Brain pericyte (primary cell): Measurements from ENCODE around the gene STXBP6.
"Not testable (repeated sequence)": the region's sequence is repeated elsewhere in the genome, so short reads cannot be mapped to it uniquely, and the experiment has no call there.

Experiments used
- DNase-seq: peaks from one replicate; pipeline ENCODE4 v3.0.0-alpha.2; 2012; ENCODE audit warnings: low read depth, low spot score

Gene STXBP6

GRCh38 chr14:24803426-24803825 lies 246.5 kb downstream of the STXBP6 start:
- DNase-seq = not testable (repeated sequence)

- no peak for DNase-seq
Observed at GRCh38 chr14:24802236-24802635, 247.7 kb downstream of the STXBP6 start.

DNA sequence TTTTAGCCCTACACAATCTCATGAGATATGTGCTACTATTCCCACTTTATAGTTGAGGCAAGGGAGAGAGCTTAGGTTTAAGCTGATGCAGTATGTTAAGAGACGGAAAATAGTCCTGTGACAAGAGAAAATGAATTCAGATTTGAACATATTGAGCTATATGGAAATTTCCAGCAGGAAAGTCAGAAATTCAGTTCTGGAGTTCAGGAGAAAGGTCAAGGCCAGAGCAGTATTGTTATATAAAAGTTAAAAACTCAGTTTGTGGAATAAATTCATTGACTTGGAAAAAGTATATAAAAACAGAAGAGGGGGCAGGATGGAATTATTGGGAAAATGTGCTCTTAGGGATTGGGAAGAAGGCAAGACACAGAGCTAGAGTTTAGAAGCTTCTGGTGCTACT lies 248.9 kb downstream of the STXBP6 start:
- DNase-seq = no peak

GRCh38 chr14:24798911-24799462 lies 251.0 kb downstream of the STXBP6 start:
- DNase-seq = no peak

- no peak for DNase-seq
Observed at GRCh38 chr14:24795406-24795805, 254.5 kb downstream of the STXBP6 start.

DNA sequence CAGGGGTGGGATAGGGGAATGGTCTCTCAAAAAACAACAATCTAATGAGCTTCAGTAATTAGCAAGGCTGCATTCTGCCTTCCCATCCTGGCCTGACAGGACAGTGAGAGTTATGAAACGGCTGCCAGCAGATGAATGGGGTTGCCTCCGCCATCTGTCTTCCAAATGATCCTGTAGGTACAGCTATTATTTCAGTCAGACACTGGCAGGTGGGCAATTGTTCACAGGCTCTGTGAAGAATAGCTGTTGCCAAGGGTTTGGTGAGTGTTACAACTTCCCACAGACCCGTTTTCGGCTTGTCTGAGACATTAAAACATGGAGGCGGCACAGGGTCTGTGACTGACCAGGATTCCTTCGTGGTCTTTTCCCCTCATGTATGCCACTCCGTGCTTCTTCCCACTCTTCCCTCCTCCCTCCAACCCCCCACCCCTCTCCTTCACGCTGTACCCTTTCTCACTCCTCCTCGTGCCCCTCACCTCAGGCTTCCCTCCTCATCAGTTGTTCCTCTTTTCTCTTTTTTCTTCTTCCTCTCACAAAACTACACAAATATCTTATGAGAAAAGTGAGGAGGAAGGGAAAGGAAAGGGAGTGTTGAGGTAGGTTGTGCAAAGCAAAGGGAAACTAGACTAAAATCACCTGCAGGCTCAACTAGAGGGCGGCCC lies 255.2 kb downstream of the STXBP6 start:
- DNase-seq = no peak

DNA sequence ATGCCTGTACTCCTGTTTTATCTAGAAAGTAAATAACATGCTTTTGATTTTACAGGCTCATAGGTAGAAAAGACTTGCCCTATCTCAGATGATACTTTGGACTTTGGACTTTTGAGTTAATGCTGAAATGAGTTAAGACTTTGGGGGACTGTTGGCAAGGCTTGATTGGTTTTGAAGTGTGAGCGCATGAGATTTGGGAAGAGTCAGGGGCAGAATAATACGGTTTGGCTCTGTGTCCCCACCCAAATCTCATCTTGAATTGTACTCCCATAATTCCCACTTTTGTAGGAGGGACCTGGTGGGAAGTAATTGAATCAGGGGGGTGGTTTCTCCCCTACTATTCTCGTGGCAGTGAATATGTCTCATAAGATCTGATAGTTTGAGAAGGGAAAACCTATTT lies 259.8 kb downstream of the STXBP6 start:
- DNase-seq = no peak

- DNase-seq = no peak
Observed at GRCh38 chr14:24789378-24789884, 260.5 kb downstream of the STXBP6 start.

GRCh38 chr14:24785698-24786097 lies 264.2 kb downstream of the STXBP6 start:
- no peak for DNase-seq

DNA sequence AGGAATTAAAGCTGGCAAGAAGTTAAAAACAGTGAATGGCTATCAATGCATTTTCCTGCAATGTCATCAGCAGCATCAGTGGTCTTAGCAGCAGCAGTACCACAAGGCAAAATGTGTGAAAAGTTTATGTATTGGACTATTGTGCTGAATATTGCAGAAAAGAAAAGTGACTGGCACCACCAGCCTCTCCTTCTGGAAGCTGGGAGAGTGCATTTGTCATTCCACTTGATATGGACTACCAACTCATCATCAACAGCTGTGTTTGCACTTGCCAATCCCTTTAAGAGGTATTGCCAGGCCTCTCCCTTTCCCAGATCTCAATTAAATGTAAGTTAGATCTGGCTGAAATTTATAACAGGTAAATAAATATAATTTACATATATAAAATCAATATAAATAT lies 265.0 kb downstream of the STXBP6 start:
- DNase-seq = no peak

DNA sequence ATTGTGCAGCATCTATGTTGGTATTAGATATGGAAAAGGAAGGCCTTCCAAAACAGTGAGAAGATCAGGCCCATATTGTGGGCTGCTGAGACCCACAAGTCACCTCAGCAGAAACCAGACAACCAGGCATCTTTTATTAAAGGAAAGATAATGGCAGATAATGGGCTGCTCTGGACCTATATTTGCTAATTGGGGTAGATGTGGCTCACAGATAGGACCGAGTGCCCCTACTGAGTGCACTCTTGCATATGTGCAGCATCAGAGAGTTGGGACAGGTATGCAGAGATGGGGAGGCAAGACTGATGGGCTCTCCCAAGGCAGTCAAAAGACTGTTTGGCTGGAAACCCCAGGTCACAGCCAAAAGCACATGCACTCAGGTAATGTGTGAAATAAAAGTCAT lies 266.2 kb downstream of the STXBP6 start:
- DNase-seq = no peak

- no peak for DNase-seq
Observed at GRCh38 chr14:24780281-24780680, 269.7 kb downstream of the STXBP6 start.

DNA sequence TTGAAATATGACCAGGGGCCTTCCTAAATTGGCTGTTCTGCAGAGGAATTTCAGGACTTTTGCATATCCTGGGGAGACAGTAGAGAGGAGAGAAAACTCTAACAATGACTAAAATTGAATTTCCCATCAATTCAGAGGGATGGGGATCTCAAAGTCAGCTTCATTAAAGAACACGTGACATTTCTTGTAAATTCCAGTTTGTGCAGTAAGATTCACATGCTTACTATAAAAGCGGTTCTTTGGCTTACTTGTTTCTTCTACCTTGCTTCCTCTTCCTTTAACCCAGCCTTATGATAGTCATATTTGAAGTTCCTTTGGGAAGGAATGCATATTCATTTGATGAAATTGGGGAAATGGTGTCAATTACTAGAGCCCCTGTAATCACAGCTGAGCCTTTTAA lies 272.3 kb downstream of the STXBP6 start:
- DNase-seq = no peak

GRCh38 chr14:24775950-24776349 lies 274.0 kb downstream of the STXBP6 start:
- no peak for DNase-seq

DNA sequence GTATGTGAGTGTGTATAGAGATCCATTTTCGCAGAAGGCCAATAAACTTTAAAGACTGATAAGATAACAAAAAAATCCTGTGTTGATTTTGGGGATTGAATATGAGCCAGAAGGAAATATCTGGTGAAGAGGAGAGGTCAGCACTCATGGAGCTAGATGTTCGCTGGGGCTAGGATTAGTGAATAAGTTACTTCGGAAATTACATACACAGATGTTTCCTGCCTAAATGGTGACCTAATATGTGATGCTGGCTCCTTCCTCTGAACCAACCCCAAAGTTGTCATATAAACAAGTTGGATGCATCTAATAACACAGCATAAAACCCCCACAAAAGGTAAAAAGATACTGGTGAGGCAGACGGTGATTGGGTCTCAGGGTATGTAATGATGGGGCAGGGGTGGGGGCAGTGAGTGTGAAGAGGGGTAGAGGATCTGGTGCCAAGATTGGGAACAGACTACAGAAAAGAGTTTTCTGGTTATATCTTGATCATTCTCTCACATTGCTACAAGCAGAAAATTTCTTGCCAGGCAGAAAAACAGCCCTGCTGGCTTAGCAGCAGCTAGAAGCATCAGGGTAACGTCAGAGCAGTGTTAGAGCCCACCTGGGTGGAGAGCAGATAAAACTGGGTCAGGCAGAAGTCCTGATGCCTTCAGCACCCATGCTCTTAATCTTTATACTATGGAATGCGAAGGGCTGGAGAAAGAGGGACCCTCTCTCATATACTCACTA lies 275.6 kb downstream of the STXBP6 start:
- no peak for DNase-seq

DNA sequence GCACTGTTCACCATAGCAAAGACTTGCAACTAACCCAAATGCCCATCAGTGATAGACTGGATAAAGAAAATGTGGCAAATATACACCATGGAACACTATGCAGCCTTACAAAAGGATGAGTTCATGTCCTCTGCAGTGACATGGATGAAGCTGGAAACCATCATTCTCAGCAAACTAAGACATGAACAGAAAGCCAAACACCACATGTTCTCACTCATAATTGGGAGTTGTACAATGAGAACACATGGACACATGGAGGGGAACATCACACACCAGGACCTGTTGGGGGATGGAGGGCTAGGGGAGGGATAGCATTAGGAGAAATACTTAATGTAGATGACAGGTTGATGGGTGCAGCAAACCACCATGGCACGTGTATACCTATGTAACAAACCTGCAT lies 276.4 kb downstream of the STXBP6 start:
- DNase-seq = not testable (repeated sequence)

GRCh38 chr14:24766434-24766833 lies 283.5 kb downstream of the STXBP6 start:
- no peak for DNase-seq

DNA sequence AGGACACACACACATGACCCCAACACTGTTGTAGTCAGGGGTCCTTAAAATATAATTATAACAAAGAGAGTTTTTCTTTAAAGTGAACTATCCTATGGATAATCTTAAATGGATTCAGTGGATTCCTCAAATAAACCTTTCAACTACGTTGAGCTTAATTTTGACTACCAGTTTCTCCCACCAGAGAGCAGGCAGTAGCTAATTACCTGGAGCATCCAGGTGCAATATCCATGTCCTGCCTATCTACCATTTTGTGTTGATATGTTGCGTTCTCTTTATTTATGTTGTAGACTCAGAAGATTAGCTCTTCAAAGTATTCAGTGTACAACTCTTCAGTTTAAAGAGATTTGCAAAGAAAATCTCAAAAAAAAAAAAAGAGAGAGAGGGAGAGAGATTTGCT lies 288.8 kb downstream of the STXBP6 start:
- no peak for DNase-seq
